Prostate gland (tissue), 2 donors: ENCODE results near the gene KLF6.

ENCODE experiments used
- CTCF ChIP-seq, 4 experiments: fragments of 200-600 bp in 2 of 4; fragments of 450-650 bp in 2 of 4; sonication (generic) in 2 of 4; IDR thresholded peaks; 1 replicate in 3 of 4; 2 replicates in 1 of 4; pipeline ENCODE4 v1.5.1; 2016 to 2019; ENCODE audit warnings: antibody characterized with exemption in 4 of 4, mild to moderate bottlenecking in 2 of 4, moderate library complexity in 2 of 4
- POLR2A ChIP-seq: fragments of 450-650 bp; IDR thresholded peaks from one replicate; pipeline ENCODE4 v1.6.1; 2016; ENCODE audit warnings: antibody characterized with exemption, mild to moderate bottlenecking
- POLR2AphosphoS5 ChIP-seq: sonication (generic); formaldehyde crosslinking; IDR thresholded peaks from one replicate; pipeline ENCODE4 v1.6.1; 2017; ENCODE audit warnings: antibody characterized with exemption

GRCh38 chr10:3800586-3800985 is 15.6 kb upstream of the KLF6 start:
- TF ChIP-seq POLR2AphosphoS5 = no peak
- no peak for TF ChIP-seq CTCF (IDR thresholded peaks at IDR 0.05)
- no peak for TF ChIP-seq POLR2A
